Gastroesophageal sphincter (tissue), 4 donors: ENCODE results near the gene HCN1. TPM values are rescaled to one million over a fixed set of nuclear protein-coding genes. Genes with fewer than 3 reads are reported as not detected.
"Not testable (repeated sequence)": the region's sequence is repeated elsewhere in the genome, so short reads cannot be mapped to it uniquely, and the experiment has no call there.

ENCODE experiments used
- ATAC-seq: fragments of 150-250 bp; one replicate; pipeline ENCODE4 v1.9.1; 2016; ENCODE audit warnings: mild to moderate bottlenecking, moderate library complexity
- H3K27ac ChIP-seq, 4 donors: fragments of 200-600 bp; sonication (generic) in 3 of 4; 1 replicate in 3 of 4; 2 replicates in 1 of 4; pipeline ENCODE4 v1.5.1; 2016 to 2019
- H3K27me3 ChIP-seq: fragments of 200-600 bp; sonication (generic); one replicate; pipeline ENCODE4 v1.5.1; 2019
- H3K36me3 ChIP-seq, 2 donors: fragments of 200-600 bp; sonication (generic); one replicate each; pipeline ENCODE4 v1.5.1; 2019; ENCODE audit warnings: control low read depth in 1 of 2
- H3K4me1 ChIP-seq, 3 donors: fragments of 200-600 bp; sonication (generic); 1 replicate in 2 of 3; 2 replicates in 1 of 3; pipeline ENCODE4 v1.5.1; 2016 to 2019; ENCODE audit warnings: control low read depth in 2 of 3
- H3K4me3 ChIP-seq, 2 donors: fragments of 200-600 bp; sonication (generic); one replicate each; pipeline ENCODE4 v1.5.1; 2019; ENCODE audit warnings: mild to moderate bottlenecking in 1 of 2, moderate library complexity in 1 of 2
- H3K9me3 ChIP-seq, 3 donors: fragments of 200-600 bp; sonication (generic); one replicate each; pipeline ENCODE4 v1.5.1; 2017 to 2019; ENCODE audit warnings: control low read depth in 2 of 3
- CTCF ChIP-seq, 4 experiments: fragments of 200-600 bp in 2 of 4; fragments of 450-650 bp in 2 of 4; sonication (generic) in 1 of 4; IDR thresholded peaks; one replicate each; pipeline ENCODE4 v1.5.1; 2017 to 2019; ENCODE audit warnings: antibody characterized with exemption in 4 of 4, mild to moderate bottlenecking in 2 of 4, moderate library complexity in 2 of 4
- EP300 ChIP-seq: sonication (generic); formaldehyde crosslinking; IDR thresholded peaks from one replicate; pipeline ENCODE4 v1.6.1; 2017; ENCODE audit warnings: antibody characterized with exemption, mild to moderate bottlenecking
- POLR2A ChIP-seq, 2 donors: fragments of 450-650 bp; IDR thresholded peaks; one replicate each; pipeline ENCODE4 v1.6.1; 2017; ENCODE audit warnings: antibody characterized with exemption in 2 of 2, mild to moderate bottlenecking in 2 of 2, moderate library complexity in 1 of 2
- POLR2AphosphoS5 ChIP-seq: sonication (generic); formaldehyde crosslinking; IDR thresholded peaks from one replicate; pipeline ENCODE4 v1.6.1; 2017; ENCODE audit warnings: antibody characterized with exemption
- WGBS, 2 donors: methylation state at CpG; one replicate each; pipeline ENCODE4 v1.1.5; 2018; ENCODE audit warnings: low coverage in 1 of 2; 5-methylcytosine and 5-hydroxymethylcytosine counted together
- total RNA-seq, 4 donors: library from RNA; depleted of rRNA; stranded (reverse); fragments of >200 nt; gene quantifications; one replicate each; pipeline ENCODE4 v1.1.0, GENCODE V29; 2016

HCN1 gene
- total RNA-seq, 4 donors from 2014 or later = 0.19 to 1.3 (median 0.63) TPM

DNA sequence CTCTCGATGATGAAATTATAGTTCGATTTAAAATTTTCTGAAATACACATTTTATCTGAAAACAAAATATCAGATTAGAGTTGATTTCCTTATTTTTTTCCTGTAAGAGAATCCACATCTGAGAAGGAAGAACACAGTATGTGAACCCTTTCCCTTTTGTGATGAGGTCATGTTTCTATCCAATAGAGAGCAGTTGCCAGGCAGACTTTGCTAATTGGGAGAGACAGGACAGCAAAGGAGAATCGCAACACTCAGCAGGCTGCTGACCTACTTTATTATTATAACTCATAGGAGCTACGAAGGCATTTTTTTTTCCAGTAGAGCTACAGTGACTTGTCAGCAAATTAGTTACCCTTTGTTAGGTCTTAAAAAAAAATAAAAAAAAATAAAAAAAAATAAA, 242.1 kb downstream of the HCN1 start:
- WGBS, 2 donors = 35 to 48% methylated on average over 4 of the region's 4 CpGs
- no peaks in the 10 kb centered on the region for H3K4me1 ChIP-seq
- no peak for ATAC-seq

GRCh38 chr5:45444856-45445255, 251.3 kb downstream of the HCN1 start:
- not testable (repeated sequence) for H3K27me3 ChIP-seq, H3K27ac ChIP-seq, ATAC-seq, H3K9me3 ChIP-seq, H3K4me1 ChIP-seq, H3K4me3 ChIP-seq, H3K36me3 ChIP-seq
- WGBS, 2 donors = 50 to 72% methylated on average over 1 to 7 of the region's 15 CpGs

More for the DNA sequence above, 242.1 kb downstream of the HCN1 start:
- no peak overlapping the region for H3K4me3 ChIP-seq
- no peak overlapping the region for H3K27ac ChIP-seq
- no peaks in the 10 kb centered on the region for H3K27me3 ChIP-seq
- no peak for TF ChIP-seq CTCF (IDR thresholded peaks at IDR 0.05)
- TF ChIP-seq POLR2AphosphoS5 = no peak
- TF ChIP-seq POLR2A (IDR thresholded peaks at IDR 0.05) = no peak
- no peak for TF ChIP-seq EP300
- H3K9me3 ChIP-seq = no peaks in the 10 kb centered on the region
- no peaks in the 10 kb centered on the region for H3K36me3 ChIP-seq

DNA sequence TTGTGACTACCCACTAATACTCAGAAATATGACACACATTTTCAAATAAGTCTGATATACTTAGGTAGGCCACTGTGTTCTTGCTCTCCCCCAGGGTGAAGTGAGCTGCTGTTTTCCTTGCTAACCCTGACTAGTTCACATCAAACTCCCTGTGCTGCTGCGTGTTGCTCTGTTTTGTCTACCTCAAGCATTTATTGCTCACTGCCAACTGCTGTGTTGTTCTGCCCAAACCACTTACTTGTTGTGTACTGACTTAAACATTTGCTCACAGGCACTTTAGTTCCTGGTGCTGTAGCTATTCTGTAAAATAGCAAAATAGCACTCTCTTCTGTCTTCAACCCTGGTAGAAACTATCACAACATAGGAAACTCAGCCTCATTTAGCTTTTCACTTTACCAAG, 255.7 kb downstream of the HCN1 start:
- ATAC-seq = no peak

GRCh38 chr5:45437752-45438151, 258.4 kb downstream of the HCN1 start:
- no peak for ATAC-seq
- H3K27me3 ChIP-seq = no peaks in the 10 kb centered on the region
- TF ChIP-seq POLR2A (IDR thresholded peaks at IDR 0.05) (no peak), POLR2AphosphoS5 (no peak), CTCF (IDR thresholded peaks at IDR 0.05) (no peak), EP300 (no peak)
- no peaks in the 10 kb centered on the region for H3K4me1 ChIP-seq
- H3K9me3 ChIP-seq = no peaks in the 10 kb centered on the region
- H3K27ac ChIP-seq = no peak overlapping the region
- H3K4me3 ChIP-seq = no peak overlapping the region
- no peaks in the 10 kb centered on the region for H3K36me3 ChIP-seq

More for the DNA sequence above, 255.7 kb downstream of the HCN1 start:
- 67 to 71% methylated on average over 1 of the region's 1 CpG for WGBS, 2 donors
- no peaks in the 10 kb centered on the region for H3K27me3 ChIP-seq
- H3K27ac ChIP-seq = no peak overlapping the region
- H3K36me3 ChIP-seq = no peaks in the 10 kb centered on the region
- TF ChIP-seq POLR2AphosphoS5 (no peak), CTCF (IDR thresholded peaks at IDR 0.05) (no peak), EP300 (no peak), POLR2A (IDR thresholded peaks at IDR 0.05) (no peak)
- H3K4me1 ChIP-seq = no peaks in the 10 kb centered on the region
- no peaks in the 10 kb centered on the region for H3K9me3 ChIP-seq
- H3K4me3 ChIP-seq = no peak overlapping the region

GRCh38 chr5:45417285-45417998, 278.7 kb downstream of the HCN1 start:
- Histone ChIP-seq H3K27ac (no peak overlapping the region), H3K4me3 (no peak overlapping the region), H3K4me1 (no peaks in the 10 kb centered on the region), H3K27me3 (no peaks in the 10 kb centered on the region), H3K36me3 (no peaks in the 10 kb centered on the region), H3K9me3 (no peaks in the 10 kb centered on the region)
- TF ChIP-seq CTCF (IDR thresholded peaks at IDR 0.05) (no peak), POLR2A (IDR thresholded peaks at IDR 0.05) (no peak), EP300 (no peak), POLR2AphosphoS5 (no peak)
- 74 to 85% methylated on average over 2 of the region's 2 CpGs for WGBS, 2 donors
- ATAC-seq = no peak
